B cell (primary cell): ENCODE measurements around the gene ZNF277. TPM values are rescaled to one million over a fixed set of nuclear protein-coding genes. Genes with fewer than 3 reads are reported as not detected.

ENCODE experiments used
- ATAC-seq: fragments of 200-7000 bp; cut with Tn5 transposase; one replicate; pipeline ENCODE4 v1.10.0; 2021; ENCODE audit warnings: low read depth, mild to moderate bottlenecking, moderate number of reproducible peaks, moderate library complexity
- CTCF ChIA-PET: fragments of 350-600 bp; sonication (Branson Sonifier 250); formaldehyde crosslinking; loops from one replicate; lab custom pipeline; 2021; ENCODE audit warnings: antibody characterized with exemption, inconsistent platforms; lab: Charles Lee
- POLR2A ChIA-PET: fragments of 350-600 bp; sonication (Branson Sonifier 250); formaldehyde crosslinking; loops from one replicate; lab custom pipeline; 2021; ENCODE audit warnings: antibody characterized with exemption; lab: Charles Lee
- DNase-seq: peaks from one replicate; pipeline ENCODE4 v3.0.0; 2013
- H2AFZ ChIP-seq: 2 replicates; pipeline ENCODE4 v1.6.1; 2012; ENCODE audit warnings: mild to moderate bottlenecking, low read depth, low read length; ENCODE audit not compliant: insufficient read depth, poor library complexity, severe bottlenecking
- H3K27ac ChIP-seq, 2 donors: 1 replicate in 1 of 2; 2 replicates in 1 of 2; pipeline ENCODE4 v1.5.1; 2012 to 2013; ENCODE audit warnings: low read length in 2 of 2, mild to moderate bottlenecking in 2 of 2, moderate library complexity in 1 of 2
- H3K27me3 ChIP-seq, 4 experiments: fragments of 200-600 bp in 1 of 4; sonication (generic) in 1 of 4; replicated peaks in 1 of 4; 1 replicate in 2 of 4; 2 replicates in 2 of 4; pipeline versions ENCODE4 v1.6.1 to v1.7.0; 2013 to 2016; ENCODE audit warnings: low read length in 3 of 4, mild to moderate bottlenecking in 2 of 4, mixed read lengths in 1 of 4, moderate library complexity in 1 of 4; ENCODE audit not compliant: insufficient read depth in 4 of 4, control insufficient read depth in 3 of 4; ENCODE audit errors: control extremely low read depth in 1 of 4
- H3K36me3 ChIP-seq, 2 experiments: replicated peaks in 1 of 2; 1 replicate in 1 of 2; 2 replicates in 1 of 2; pipeline versions ENCODE4 v1.6.1 to v1.7.1; 2013; ENCODE audit warnings: low read length in 1 of 2; ENCODE audit not compliant: insufficient read depth in 2 of 2, control insufficient read depth in 1 of 2; ENCODE audit errors: control extremely low read depth in 1 of 2, extremely low read depth in 1 of 2
- H3K4me1 ChIP-seq, 2 donors: fragments of 200-600 bp in 1 of 2; sonication (generic) in 1 of 2; 1 replicate in 1 of 2; 2 replicates in 1 of 2; pipeline versions ENCODE4 v1.5.1 to v1.6.1; 2013 to 2017; ENCODE audit warnings: low read length in 2 of 2; ENCODE audit not compliant: control insufficient read depth in 2 of 2, insufficient read depth in 2 of 2
- H3K4me2 ChIP-seq: replicated peaks from 2 replicates; pipeline ENCODE3; 2012; ENCODE audit warnings: mild to moderate bottlenecking, low read depth, low read length; ENCODE audit not compliant: poor library complexity, severe bottlenecking
- H3K4me3 ChIP-seq, 5 experiments: fragments of 200-600 bp in 1 of 5; sonication (generic) in 1 of 5; 1 replicate in 3 of 5; 2 replicates in 2 of 5; pipeline versions ENCODE4 v1.5.1 to v1.7.0; 2011 to 2016; ENCODE audit warnings: low read length in 4 of 5, mild to moderate bottlenecking in 4 of 5, low read depth in 2 of 5, control low read depth in 1 of 5, moderate library complexity in 1 of 5; ENCODE audit not compliant: insufficient read depth in 1 of 5; ENCODE audit errors: control extremely low read depth in 1 of 5, extremely low read depth in 1 of 5
- H3K79me2 ChIP-seq: fragments of 200-600 bp; sonication (generic); one replicate; pipeline ENCODE4 v1.6.0; 2016; ENCODE audit warnings: low read length; ENCODE audit not compliant: control insufficient read depth, insufficient read depth
- H3K9ac ChIP-seq: fragments of 200-600 bp; sonication (generic); 2 replicates; pipeline ENCODE4 v1.6.1; 2017; ENCODE audit warnings: mild to moderate bottlenecking, low read length, moderate library complexity
- H3K9me3 ChIP-seq, 3 donors: one replicate each; pipeline versions ENCODE4 v1.6.1 to v1.7.1; 2013; ENCODE audit warnings: low read length in 2 of 3; ENCODE audit not compliant: control insufficient read depth in 2 of 3, insufficient read depth in 1 of 3; ENCODE audit errors: control extremely low read depth in 1 of 3
- H4K20me1 ChIP-seq: 2 replicates; pipeline ENCODE4 v1.6.0; 2012; ENCODE audit warnings: mild to moderate bottlenecking, low read length; ENCODE audit not compliant: insufficient read depth, control insufficient read depth, poor library complexity, severe bottlenecking
- H3K27ac Mint-ChIP-seq: one replicate; pipeline ENCODE4 v1.8.0; 2021; ENCODE audit warnings: mixed read lengths
- H3K27me3 Mint-ChIP-seq: one replicate; pipeline ENCODE4 v1.8.0; 2021; ENCODE audit warnings: mixed read lengths
- H3K4me1 Mint-ChIP-seq: one replicate; pipeline ENCODE4 v1.8.0; 2021; ENCODE audit warnings: mixed read lengths
- H3K4me3 Mint-ChIP-seq: one replicate; pipeline ENCODE4 v1.8.0; 2021; ENCODE audit warnings: mixed read lengths
- H3K9me3 Mint-ChIP-seq: one replicate; pipeline ENCODE4 v1.8.0; 2022; ENCODE audit warnings: mixed read lengths; ENCODE audit not compliant: insufficient read depth
- CTCF ChIP-seq: fragments of 200-600 bp; IDR thresholded peaks from one replicate; pipeline ENCODE4 v1.8.0; 2022; ENCODE audit warnings: antibody characterized with exemption, mild to moderate bottlenecking
- EZH2 ChIP-seq: IDR thresholded peaks from 2 replicates; pipeline ENCODE4 v1.6.1; 2012; ENCODE audit warnings: borderline replicate concordance, low read depth, mild to moderate bottlenecking, moderate library complexity, low read length; ENCODE audit not compliant: insufficient read depth, poor library complexity, severe bottlenecking
- WGBS: methylation state at CpG from one replicate; pipeline ENCODE4 v1.1.5; 2013; ENCODE audit warnings: missing lambda C conversion rate; ENCODE audit not compliant: insufficient coverage; 5-methylcytosine and 5-hydroxymethylcytosine counted together
- intact Hi-C: fragments of 100-400 bp; cut with micrococcal nuclease; formaldehyde crosslinking; loops from one replicate; pipeline ENCODE4 v1.10.0; 2022
- polyA plus RNA-seq: library from polyadenylated mRNA; depleted of rRNA; stranded (reverse); fragments of >200 nt; gene quantifications from 2 replicates; pipeline ENCODE4 v1.2.3, GENCODE V29; 2012
- total RNA-seq, 2 donors: library from RNA; stranded (reverse); fragments of 120-200 nt in 1 of 2; gene quantifications; 1 replicate in 1 of 2; 2 replicates in 1 of 2; pipeline versions ENCODE4 v1.2.3 to v1.2.4, GENCODE V29; 2013 to 2022

Gene ZNF277
- total and polyA plus RNA-seq, 2 donors (not counting 1 experiment from before 2014, with no cell fraction given), result 9.5 to 18.6 TPM

DNA sequence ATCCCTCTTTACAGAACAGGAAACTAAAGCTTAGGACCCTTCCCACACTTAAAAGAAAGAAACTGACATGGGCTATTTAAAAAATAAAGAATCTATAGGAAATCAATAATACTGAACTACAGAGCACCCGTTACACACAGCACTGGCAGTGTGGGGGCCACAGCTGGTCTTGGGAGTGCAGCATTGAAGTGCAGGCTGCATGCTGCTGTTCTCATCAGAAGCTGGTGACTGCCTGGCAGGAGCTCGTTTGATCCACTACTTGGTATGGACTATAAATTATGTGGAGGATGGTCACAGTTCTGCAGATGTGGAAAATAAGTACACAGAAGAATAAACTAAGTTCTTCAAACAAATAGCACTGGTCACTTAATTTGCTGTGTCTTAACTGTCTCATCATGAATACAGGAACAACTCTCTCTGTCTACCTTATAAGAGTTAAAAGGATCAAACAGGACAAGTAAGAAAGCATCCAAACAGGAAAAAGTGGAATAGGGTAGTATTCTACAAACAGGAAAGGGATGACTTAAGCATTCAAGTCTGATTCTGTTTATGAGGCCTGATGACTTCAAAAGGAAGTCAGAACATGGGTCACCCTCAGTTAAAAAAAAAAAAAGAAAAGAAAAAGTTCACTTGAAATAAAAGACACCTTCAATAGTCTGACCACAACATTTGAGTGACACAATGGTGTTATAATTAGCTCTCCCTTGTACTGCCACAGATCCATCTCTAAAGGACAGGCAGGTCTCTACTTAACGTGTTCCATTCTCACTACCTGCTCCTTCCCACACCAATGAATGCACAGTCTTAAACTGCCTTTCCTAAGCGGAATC lies 21.3 kb upstream of the ZNF277 start:
- 93% methylated on average over 2 of the region's 4 CpGs for WGBS
- Histone ChIP-seq H3K27me3 (peaks cover 0 to 7% (median 2%) of the 10 kb centered on the region in 4 experiments), H3K4me1 (no peaks in the 10 kb centered on the region), H3K9me3 (no peaks in the 10 kb centered on the region), H3K9ac (no peak overlapping the region), H3K79me2 (no peaks in the 10 kb centered on the region), H3K4me2 (no peak overlapping the region), H3K36me3 (no peaks in the 10 kb centered on the region), H2AFZ (no peak overlapping the region), H4K20me1 (no peaks in the 10 kb centered on the region), H3K27ac (no peak overlapping the region), H3K4me3 (no peak overlapping the region)
- TF ChIP-seq EZH2, result no peak
- no peak for TF ChIP-seq CTCF
- peaks cover 10% of the 10 kb centered on the region for H3K27me3 Mint-ChIP-seq
- ChIA-PET POLR2A (no interaction called here), CTCF (no interaction called here)
- no peak overlapping the region for H3K27ac Mint-ChIP-seq
- H3K4me3 Mint-ChIP-seq, result no peak overlapping the region
- ATAC-seq (no peak), DNase-seq (no peak)
- intact Hi-C loops, result no loop called here
- H3K9me3 Mint-ChIP-seq, result no peaks in the 10 kb centered on the region
- no peaks in the 10 kb centered on the region for H3K4me1 Mint-ChIP-seq

GRCh38 chr7:112186300-112186699 lies 20.2 kb upstream of the ZNF277 start:
- H3K4me3 ChIP-seq, result no peak overlapping the region
- ATAC-seq (no peak), DNase-seq (no peak)
- no peaks in the 10 kb centered on the region for H3K4me1 ChIP-seq
- H3K9me3 ChIP-seq, result no peaks in the 10 kb centered on the region
- no peak overlapping the region for H3K27ac ChIP-seq
- H3K4me2 ChIP-seq, result no peak overlapping the region
- no CpG with 5 or more reads among the region's 1 CpG for WGBS
- H3K27me3 ChIP-seq, result peaks cover 0 to 6% (median 2%) of the 10 kb centered on the region in 4 experiments
- Mint-ChIP-seq H3K27ac (no peak overlapping the region), H3K9me3 (no peaks in the 10 kb centered on the region), H3K27me3 (peaks cover 10% of the 10 kb centered on the region), H3K4me3 (no peak overlapping the region), H3K4me1 (no peaks in the 10 kb centered on the region)
- TF ChIP-seq CTCF (no peak), EZH2 (no peak)
- intact Hi-C loops, result no loop called here
- POLR2A ChIA-PET, result no interaction called here
- no peak overlapping the region for H3K9ac ChIP-seq
- CTCF ChIA-PET, result no interaction called here
- H4K20me1 ChIP-seq, result no peaks in the 10 kb centered on the region
- H2AFZ ChIP-seq, result no peak overlapping the region
- no peaks in the 10 kb centered on the region for H3K79me2 ChIP-seq
- H3K36me3 ChIP-seq, result no peaks in the 10 kb centered on the region
